D341Med (cell line): ENCODE data around the gene KLF13.

Experiments
- DNase-seq: peaks from one replicate; pipeline ENCODE4 v3.0.0; 2012; ENCODE audit warnings: low spot score

The KLF13 gene

GRCh38 chr15:31364301-31365031 is 37.8 kb downstream of the KLF13 start:
- DNase-seq = no peak

- DNase-seq = no peak
Measured at GRCh38 chr15:31365032-31365654, 38.5 kb downstream of the KLF13 start.

GRCh38 chr15:31365655-31366127 is 39.1 kb downstream of the KLF13 start:
- no peak for DNase-seq

GRCh38 chr15:31366169-31366734 is 39.6 kb downstream of the KLF13 start:
- no peak for DNase-seq

- no peak for DNase-seq
Measured at GRCh38 chr15:31367021-31367729, 40.5 kb downstream of the KLF13 start.

- no peak for DNase-seq
Measured at GRCh38 chr15:31367730-31368344, 41.2 kb downstream of the KLF13 start.

GRCh38 chr15:31369727-31370126 is 43.1 kb downstream of the KLF13 start:
- no peak for DNase-seq

GRCh38 chr15:31371520-31372240 is 45.0 kb downstream of the KLF13 start:
- no peak for DNase-seq

- DNase-seq = no peak
Measured at GRCh38 chr15:31372635-31373091, 46.0 kb downstream of the KLF13 start.

GRCh38 chr15:31373096-31373865 is 46.6 kb downstream of the KLF13 start:
- DNase-seq = no peak

GRCh38 chr15:31373970-31374369 is 47.3 kb downstream of the KLF13 start:
- DNase-seq = no peak

GRCh38 chr15:31374489-31374888 is 47.9 kb downstream of the KLF13 start:
- no peak for DNase-seq

- no peak for DNase-seq
Measured at GRCh38 chr15:31374986-31375385, 48.4 kb downstream of the KLF13 start.

- no peak for DNase-seq
Measured at GRCh38 chr15:31375772-31376171, 49.1 kb downstream of the KLF13 start.

GRCh38 chr15:31376511-31376910 is 49.9 kb downstream of the KLF13 start:
- DNase-seq = no peak

- DNase-seq = no peak
Measured at GRCh38 chr15:31377030-31377429, 50.4 kb downstream of the KLF13 start.

GRCh38 chr15:31378363-31378903 is 51.8 kb downstream of the KLF13 start:
- no peak for DNase-seq

GRCh38 chr15:31379042-31379441 is 52.4 kb downstream of the KLF13 start:
- DNase-seq = no peak

GRCh38 chr15:31379577-31379976 is 52.9 kb downstream of the KLF13 start:
- no peak for DNase-seq
